Mesenchymal stem cell (in vitro differentiated cells and primary cell): ENCODE data around the gene DCHS1.
A peak's percentile ranks its signal among the peaks of the same experiment; 100 is the strongest.

ENCODE experiments used
- DNase-seq: peaks from one replicate; pipeline ENCODE4 v3.0.0-alpha.2; 2013
- H2AFZ ChIP-seq: one replicate; pipeline ENCODE4 v1.6.1; 2013; ENCODE audit warnings: low read depth, mild to moderate bottlenecking, control low read depth, inconsistent platforms, low read length, moderate library complexity
- H2AK5ac ChIP-seq: 2 replicates; pipeline ENCODE4 v1.6.1; 2013; ENCODE audit warnings: low read length, moderate library complexity, mild to moderate bottlenecking, inconsistent platforms; ENCODE audit not compliant: severe bottlenecking
- H2BK120ac ChIP-seq: one replicate; pipeline ENCODE4 v1.6.1; 2013; ENCODE audit warnings: low read depth, mild to moderate bottlenecking, inconsistent platforms, low read length, moderate library complexity
- H2BK12ac ChIP-seq, 2 experiments: one replicate each; pipeline ENCODE4 v1.6.1; 2013; ENCODE audit warnings: inconsistent platforms in 2 of 2, low read length in 2 of 2, mild to moderate bottlenecking in 2 of 2, moderate library complexity in 2 of 2, control low read depth in 1 of 2
- H2BK15ac ChIP-seq: one replicate; pipeline ENCODE4 v1.6.1; 2013; ENCODE audit warnings: mild to moderate bottlenecking, low read depth, inconsistent platforms; ENCODE audit not compliant: poor library complexity, severe bottlenecking
- H2BK5ac ChIP-seq: 2 replicates; pipeline ENCODE4 v1.6.1; 2013; ENCODE audit warnings: low read depth, mild to moderate bottlenecking, low read length, control low read depth, inconsistent platforms; ENCODE audit not compliant: poor library complexity, severe bottlenecking
- H3K14ac ChIP-seq, 2 experiments: one replicate each; pipeline ENCODE4 v1.6.1; 2013; ENCODE audit warnings: inconsistent platforms in 2 of 2, low read length in 2 of 2, control low read depth in 1 of 2, mild to moderate bottlenecking in 1 of 2, moderate library complexity in 1 of 2
- H3K18ac ChIP-seq, 2 experiments: one replicate each; pipeline ENCODE4 v1.6.1; 2013; ENCODE audit warnings: inconsistent platforms in 2 of 2, low read length in 2 of 2, control low read depth in 1 of 2, low read depth in 1 of 2, mild to moderate bottlenecking in 1 of 2
- H3K23ac ChIP-seq, 2 experiments: one replicate each; pipeline ENCODE4 v1.6.1; 2013; ENCODE audit warnings: inconsistent platforms in 2 of 2, low read length in 2 of 2, mild to moderate bottlenecking in 2 of 2, moderate library complexity in 2 of 2, control low read depth in 1 of 2
- H3K27ac ChIP-seq: 2 replicates; pipeline ENCODE4 v1.5.1; 2013; ENCODE audit warnings: mild to moderate bottlenecking, moderate library complexity, low read length, control low read depth, inconsistent platforms; ENCODE audit not compliant: poor library complexity, severe bottlenecking
- H3K27me3 ChIP-seq, 2 experiments: 2 replicates each; pipeline versions ENCODE4 v1.6.1 to v1.7.0; 2013; ENCODE audit warnings: low read length in 2 of 2, mild to moderate bottlenecking in 2 of 2, moderate library complexity in 2 of 2, control low read depth in 1 of 2, inconsistent platforms in 1 of 2; ENCODE audit not compliant: control insufficient read depth in 1 of 2, insufficient read depth in 1 of 2
- H3K36me3 ChIP-seq, 2 experiments: 2 replicates each; pipeline versions ENCODE4 v1.6.1 to v1.7.0; 2013; ENCODE audit warnings: low read length in 2 of 2, control low read depth in 1 of 2, inconsistent platforms in 1 of 2, low read depth in 1 of 2, mild to moderate bottlenecking in 1 of 2; ENCODE audit not compliant: insufficient read depth in 2 of 2, control insufficient read depth in 1 of 2
- H3K4ac ChIP-seq, 2 experiments: one replicate each; pipeline ENCODE4 v1.6.1; 2013; ENCODE audit warnings: inconsistent platforms in 2 of 2, low read length in 2 of 2, mild to moderate bottlenecking in 2 of 2, moderate library complexity in 2 of 2, control low read depth in 1 of 2, low read depth in 1 of 2
- H3K4me1 ChIP-seq: 2 replicates; pipeline ENCODE4 v1.6.1; 2013; ENCODE audit warnings: low read depth, low read length, control low read depth; ENCODE audit not compliant: control insufficient read depth, insufficient read depth
- H3K4me2 ChIP-seq: 2 replicates; pipeline ENCODE4 v1.6.1; 2013; ENCODE audit warnings: low read length, mild to moderate bottlenecking, inconsistent platforms; ENCODE audit not compliant: poor library complexity, severe bottlenecking
- H3K4me3 ChIP-seq, 2 experiments: 2 replicates each; pipeline versions ENCODE4 v1.5.1 to v1.7.0; 2013; ENCODE audit warnings: low read length in 2 of 2, mild to moderate bottlenecking in 2 of 2, control low read depth in 1 of 2, low read depth in 1 of 2; ENCODE audit not compliant: insufficient read depth in 1 of 2
- H3K79me1 ChIP-seq: replicated peaks from 2 replicates; pipeline ENCODE4 v1.6.1; 2013; ENCODE audit warnings: mild to moderate bottlenecking, control low read depth, low read length, inconsistent platforms; ENCODE audit not compliant: poor library complexity, severe bottlenecking
- H3K9ac ChIP-seq: 2 replicates; pipeline ENCODE4 v1.7.0; 2013; ENCODE audit warnings: mild to moderate bottlenecking, low read length, moderate library complexity
- H3K9me3 ChIP-seq: 2 replicates; pipeline ENCODE4 v1.7.0; 2013; ENCODE audit warnings: mild to moderate bottlenecking, low read length; ENCODE audit not compliant: control insufficient read depth
- H4K8ac ChIP-seq: one replicate; pipeline ENCODE4 v1.6.1; 2013; ENCODE audit warnings: inconsistent platforms, mild to moderate bottlenecking, low read length, moderate library complexity
- H4K91ac ChIP-seq: one replicate; pipeline ENCODE4 v1.6.1; 2013; ENCODE audit warnings: mild to moderate bottlenecking, low read length, inconsistent platforms
- WGBS: methylation state at CpG from one replicate; pipeline ENCODE4 v1.1.7; 2013; ENCODE audit warnings: mixed read lengths; 5-methylcytosine and 5-hydroxymethylcytosine counted together

The DCHS1 gene

DNA sequence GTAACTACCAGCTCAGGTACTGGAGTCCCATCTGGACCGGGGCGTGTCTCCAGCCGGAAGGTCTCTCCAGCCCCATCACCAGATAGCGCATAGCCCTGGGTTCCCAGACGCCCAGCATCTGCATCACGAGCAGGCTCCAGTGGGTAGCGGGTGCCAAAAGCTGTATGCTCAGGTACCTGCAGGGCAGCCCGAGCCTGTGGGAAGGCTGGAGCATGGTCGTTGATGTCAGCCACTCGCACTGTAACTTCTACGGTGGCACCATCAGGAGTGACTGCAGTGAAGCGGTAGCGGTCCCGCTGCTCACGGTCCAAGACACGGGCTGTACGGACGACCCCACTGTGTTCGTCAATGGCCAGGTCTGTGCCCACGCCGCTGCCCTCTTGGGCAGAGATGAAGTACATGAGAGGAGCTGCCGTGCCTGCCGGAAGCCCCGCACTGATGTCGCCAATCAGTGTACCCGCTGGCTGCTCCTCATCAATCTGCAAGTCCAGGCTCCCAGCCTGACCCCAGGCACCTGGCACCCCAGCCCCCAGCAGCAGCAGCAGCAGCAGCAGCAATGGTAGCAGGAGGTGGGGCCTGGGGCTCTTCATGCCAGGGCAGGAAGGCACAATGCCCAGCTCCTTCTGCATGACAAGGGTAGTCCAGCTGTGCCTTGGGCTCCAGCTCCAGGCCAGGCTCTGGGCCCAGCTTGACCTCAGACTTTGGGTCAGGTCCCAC, 14.5 kb downstream of the DCHS1 start:
- H3K36me3 ChIP-seq, result peaks cover 0 to 17% of the 10 kb centered on the region in 2 experiments
- H3K18ac ChIP-seq, result peak overlapping the region in 1 of 2 experiments; percentile 34
- H2BK5ac ChIP-seq, result no peak overlapping the region
- no peak overlapping the region for H3K27ac ChIP-seq
- peaks cover 3 to 37% of the 10 kb centered on the region in 2 experiments for H3K27me3 ChIP-seq
- no peak overlapping the region for H2BK120ac ChIP-seq
- no peak overlapping the region for H3K4me2 ChIP-seq
- H3K23ac ChIP-seq, result no peak overlapping the region
- peak overlapping the region; percentile 49 for H2BK15ac ChIP-seq
- no peak overlapping the region for H2AK5ac ChIP-seq
- H3K4me3 ChIP-seq, result no peak overlapping the region
- peak overlapping the region in 1 of 2 experiments; percentile 42 for H3K4ac ChIP-seq
- no peak for DNase-seq
- H2BK12ac ChIP-seq, result peak overlapping the region; percentile 22 to 28
- H3K4me1 ChIP-seq, result peaks cover 5% of the 10 kb centered on the region
- H3K9me3 ChIP-seq, result peaks cover 5% of the 10 kb centered on the region
- peak overlapping the region; percentile 68 for H4K91ac ChIP-seq
- no peak overlapping the region for H3K14ac ChIP-seq
- H4K8ac ChIP-seq, result peak overlapping the region; percentile 53
- 98% methylated on average over 26 of the region's 26 CpGs for WGBS
- no peak overlapping the region for H3K9ac ChIP-seq
- H3K79me1 ChIP-seq, result no peaks in the 10 kb centered on the region
- H2AFZ ChIP-seq, result no peak overlapping the region

DNA sequence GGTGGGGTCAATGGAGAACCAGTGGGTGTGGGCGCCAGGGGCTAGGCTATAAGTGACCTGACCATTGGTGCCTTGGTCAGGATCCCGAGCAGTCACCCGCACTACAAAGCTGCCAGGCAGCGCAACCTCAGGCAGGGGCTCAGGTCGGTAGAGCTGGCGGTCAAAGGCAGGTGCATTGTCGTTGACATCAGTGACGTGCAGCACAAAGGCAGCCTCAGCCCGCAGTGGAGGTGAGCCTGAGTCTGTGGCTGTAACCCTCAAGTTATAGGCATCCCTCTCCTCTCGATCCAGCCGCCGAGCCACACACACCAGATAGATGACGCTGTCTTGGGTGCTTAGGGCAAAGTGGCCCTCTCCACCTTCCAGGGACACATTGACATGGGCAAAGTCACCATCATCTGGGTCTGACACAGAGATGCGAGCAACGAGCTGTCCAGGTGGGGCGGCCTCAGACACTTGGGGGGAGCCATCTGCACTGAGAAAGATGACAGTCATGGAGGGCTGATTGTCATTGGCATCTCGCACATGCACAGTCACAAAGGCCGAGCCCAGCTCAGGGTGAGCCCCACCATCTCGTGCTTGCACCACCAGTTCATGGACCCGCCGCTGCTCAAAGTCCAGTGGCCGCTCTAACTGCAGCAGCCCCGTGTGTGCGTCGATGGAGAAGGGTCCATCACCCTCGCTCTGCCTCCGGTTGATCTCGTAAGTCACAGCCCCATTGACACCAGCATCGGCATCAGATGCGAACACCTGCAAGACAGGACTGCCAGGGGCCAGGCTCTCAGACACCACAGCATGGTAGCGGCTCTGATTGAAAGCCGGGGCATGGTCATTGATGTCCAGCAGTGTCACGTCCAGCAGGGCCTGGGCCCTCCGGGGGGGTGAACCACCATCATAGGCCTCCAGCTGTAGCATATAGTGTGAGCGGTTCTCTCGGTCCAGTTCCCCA, 15.3 kb downstream of the DCHS1 start:
- H3K9me3 ChIP-seq, result peaks cover 5% of the 10 kb centered on the region
- no peak overlapping the region for H2BK5ac ChIP-seq
- H2AK5ac ChIP-seq, result no peak overlapping the region
- no peak overlapping the region for H3K27ac ChIP-seq
- H3K18ac ChIP-seq, result no peak overlapping the region
- no peak overlapping the region for H3K4me2 ChIP-seq
- no peak overlapping the region for H3K4ac ChIP-seq
- no peak overlapping the region for H3K23ac ChIP-seq
- H3K4me1 ChIP-seq, result peaks cover 7% of the 10 kb centered on the region
- no peak overlapping the region for H3K4me3 ChIP-seq
- no peak overlapping the region for H2BK15ac ChIP-seq
- 96% methylated on average over 36 of the region's 36 CpGs for whole genome bisulfite sequencing
- no peak for DNase-seq
- H4K91ac ChIP-seq, result peak overlapping the region; percentile 10
- no peak overlapping the region for H4K8ac ChIP-seq
- H2AFZ ChIP-seq, result no peak overlapping the region
- no peak overlapping the region for H3K14ac ChIP-seq
- H3K9ac ChIP-seq, result no peak overlapping the region
- peaks cover 3 to 33% of the 10 kb centered on the region in 2 experiments for H3K27me3 ChIP-seq
- H2BK12ac ChIP-seq, result no peak overlapping the region
- no peak overlapping the region for H2BK120ac ChIP-seq
- no peaks in the 10 kb centered on the region for H3K79me1 ChIP-seq
- peaks cover 0 to 17% of the 10 kb centered on the region in 2 experiments for H3K36me3 ChIP-seq

GRCh38 chr11:6638429-6638828, 17.2 kb downstream of the DCHS1 start:
- Histone ChIP-seq H2AFZ (no peak overlapping the region), H4K91ac (no peak overlapping the region), H3K4me1 (peaks cover 7% of the 10 kb centered on the region), H3K9ac (no peak overlapping the region), H2BK15ac (no peak overlapping the region), H3K4ac (peak overlapping the region in 1 of 2 experiments; percentile 81), H3K27ac (no peak overlapping the region), H3K18ac (peak overlapping the region; percentile 55 to 79), H2AK5ac (no peak overlapping the region), H2BK12ac (peak overlapping the region in 1 of 2 experiments; percentile 68), H3K4me3 (no peak overlapping the region), H3K27me3 (peaks cover 0 to 14% of the 10 kb centered on the region in 2 experiments), H4K8ac (no peak overlapping the region), H3K23ac (no peak overlapping the region), H3K14ac (no peak overlapping the region), H3K9me3 (no peaks in the 10 kb centered on the region), H3K79me1 (no peaks in the 10 kb centered on the region), H3K4me2 (no peak overlapping the region), H2BK120ac (no peak overlapping the region), H3K36me3 (peaks cover 0 to 20% of the 10 kb centered on the region in 2 experiments), H2BK5ac (no peak overlapping the region)
- 87% methylated on average over 4 of the region's 4 CpGs for WGBS
- no peak for DNase-seq

DNA sequence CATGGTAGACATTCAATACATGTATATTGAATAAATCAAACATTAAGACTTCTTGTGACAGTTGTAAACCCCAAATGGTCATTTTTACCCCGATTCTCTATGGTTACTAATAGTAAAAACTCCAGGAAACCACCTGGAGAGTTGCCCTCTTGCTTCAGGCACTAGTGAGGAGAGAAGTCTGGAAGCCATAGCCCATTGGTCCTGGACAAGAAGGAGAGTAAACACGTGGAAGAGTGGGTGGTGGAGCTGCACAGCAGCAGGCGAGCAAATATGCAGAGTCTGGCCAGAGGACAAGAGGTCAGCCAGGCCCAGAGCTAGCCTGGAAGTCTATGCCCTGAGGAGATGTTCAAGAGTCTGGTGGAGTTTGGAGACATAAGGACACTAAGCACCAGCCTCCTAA, 17.7 kb downstream of the DCHS1 start:
- no peak overlapping the region for H3K14ac ChIP-seq
- H3K79me1 ChIP-seq, result no peaks in the 10 kb centered on the region
- H3K23ac ChIP-seq, result no peak overlapping the region
- no peak overlapping the region for H4K91ac ChIP-seq
- H3K9ac ChIP-seq, result no peak overlapping the region
- no peak overlapping the region for H3K4me3 ChIP-seq
- no peaks in the 10 kb centered on the region for H3K9me3 ChIP-seq
- peak overlapping the region in 1 of 2 experiments; percentile 3 for H3K4ac ChIP-seq
- WGBS, result 30% methylated on average over 3 of the region's 3 CpGs
- peak overlapping the region in 1 of 2 experiments; percentile 79 for H3K18ac ChIP-seq
- no peak overlapping the region for H2BK5ac ChIP-seq
- H2BK15ac ChIP-seq, result no peak overlapping the region
- no peak overlapping the region for H2BK120ac ChIP-seq
- H3K27ac ChIP-seq, result no peak overlapping the region
- H3K4me1 ChIP-seq, result peaks cover 7% of the 10 kb centered on the region
- H2BK12ac ChIP-seq, result no peak overlapping the region
- DNase-seq, result peak; percentile 69
- no peak overlapping the region for H3K4me2 ChIP-seq
- H3K27me3 ChIP-seq, result peaks cover 0 to 8% of the 10 kb centered on the region in 2 experiments
- no peak overlapping the region for H4K8ac ChIP-seq
- H2AK5ac ChIP-seq, result no peak overlapping the region
- H3K36me3 ChIP-seq, result peaks cover 0 to 20% of the 10 kb centered on the region in 2 experiments
- H2AFZ ChIP-seq, result no peak overlapping the region
